HCT116 (cell line): ENCODE measurements around the gene THADA. TPM values are rescaled to one million over a fixed set of nuclear protein-coding genes. Genes with fewer than 3 reads are reported as not detected.

ENCODE experiments used
- ATAC-seq: fragments of 200-7000 bp; cut with Tn5 transposase; 2 replicates; pipeline ENCODE4 v1.9.1; 2020; ENCODE audit warnings: mild to moderate bottlenecking, moderate library complexity
- BruUV-seq: library from RNA; stranded (reverse); fragments of 400-500 nt; replicated peaks from 2 replicates; lab custom pipeline; 2021; lab: Mats Ljungman, UMichigan
- CTCF ChIA-PET: fragments of 300-600 bp; sonication (Branson Sonifier 250); formaldehyde crosslinking; loops from one replicate; lab custom pipeline; 2021; ENCODE audit warnings: antibody characterized with exemption; lab: Charles Lee
- POLR2A ChIA-PET: fragments of 300-600, 350-600 bp; sonication (Branson Sonifier 250); formaldehyde crosslinking; loops from one replicate; lab custom pipeline; 2021; ENCODE audit warnings: antibody characterized with exemption; lab: Charles Lee
- RAD21 ChIA-PET, 2 experiments: fragments of 300-600 bp; sonication (Branson Sonifier 250); formaldehyde crosslinking; loops; one replicate each; lab custom pipeline; 2023; ENCODE audit warnings: low total read pairs in 2 of 2; ENCODE audit not compliant: uncharacterized antibody in 2 of 2, unreplicated experiment in 2 of 2, low non-redundant PET in 1 of 2; lab: Charles Lee
- DNase-seq: peaks from one replicate; pipeline ENCODE4 v3.0.0-alpha.2; 2010; ENCODE audit warnings: low read depth, low spot score
- H2AFZ ChIP-seq: fragments of 200-600 bp; shearing (Covaris generic), sonication (generic); 2 replicates; pipeline ENCODE4 v1.6.1; 2017; ENCODE audit warnings: low read depth, mixed run types, mixed read lengths, antibody characterized with exemption, low read length; ENCODE audit not compliant: poor library complexity, severe bottlenecking
- H3K27ac ChIP-seq: 2 replicates; pipeline ENCODE4 v1.5.1; 2012; ENCODE audit warnings: low read depth, low read length
- H3K27me3 ChIP-seq: fragments of 200-600 bp; sonication (generic); 2 replicates; pipeline ENCODE4 v1.6.1; 2016; ENCODE audit warnings: mixed run types, low read length, mixed read lengths; ENCODE audit not compliant: insufficient read depth
- H3K36me3 ChIP-seq, 2 experiments: fragments of 200-500 bp in 1 of 2; fragments of 200-600 bp in 1 of 2; sonication (Bioruptor generic) in 1 of 2; sonication (generic) in 1 of 2; 2 replicates each; pipeline versions ENCODE4 v1.5.1 to v1.6.1; 2014 to 2016; ENCODE audit warnings: low read length in 2 of 2, inconsistent platforms in 1 of 2, mixed read lengths in 1 of 2, mixed run types in 1 of 2; ENCODE audit not compliant: insufficient read depth in 2 of 2, control insufficient read depth in 1 of 2
- H3K4me1 ChIP-seq, 2 experiments: fragments of 200-600 bp in 1 of 2; sonication (generic) in 1 of 2; 2 replicates each; pipeline versions ENCODE4 v1.5.1 to v1.6.1; 2012 to 2017; ENCODE audit warnings: low read length in 2 of 2, inconsistent platforms in 1 of 2, mild to moderate bottlenecking in 1 of 2, mixed read lengths in 1 of 2, mixed run types in 1 of 2, moderate library complexity in 1 of 2; ENCODE audit not compliant: insufficient read depth in 2 of 2, control insufficient read depth in 1 of 2
- H3K4me2 ChIP-seq: fragments of 200-600 bp; sonication (generic); 2 replicates; pipeline ENCODE4 v1.6.1; 2017; ENCODE audit warnings: mixed run types, low read length, mixed read lengths
- H3K4me3 ChIP-seq, 2 experiments: fragments of 200-600 bp in 1 of 2; sonication (generic) in 1 of 2; replicated peaks in 1 of 2; 2 replicates each; pipeline ENCODE4 v1.5.1; 2011 to 2016; ENCODE audit warnings: low read length in 2 of 2, control low read depth in 1 of 2, low read depth in 1 of 2, mild to moderate bottlenecking in 1 of 2, mixed read lengths in 1 of 2, mixed run types in 1 of 2
- H3K79me2 ChIP-seq: fragments of 200-600 bp; sonication (generic); 2 replicates; pipeline ENCODE4 v1.6.1; 2017; ENCODE audit warnings: mild to moderate bottlenecking, mixed run types, low read length, moderate library complexity, mixed read lengths; ENCODE audit not compliant: insufficient read depth
- H3K9ac ChIP-seq: fragments of 200-600 bp; sonication (generic); 2 replicates; pipeline ENCODE4 v1.6.1; 2016; ENCODE audit warnings: low read length, mixed read lengths
- H3K9me2 ChIP-seq: fragments of 200-600 bp; sonication (generic), shearing (Covaris generic); 2 replicates; pipeline ENCODE4 v1.6.1; 2017; ENCODE audit warnings: mixed run types, mild to moderate bottlenecking, moderate library complexity; ENCODE audit not compliant: insufficient read depth
- H3K9me3 ChIP-seq, 2 experiments: fragments of 200-500 bp in 1 of 2; fragments of 200-600 bp in 1 of 2; sonication (Bioruptor generic) in 1 of 2; sonication (generic) in 1 of 2; 2 replicates each; pipeline ENCODE4 v1.6.1; 2014 to 2017; ENCODE audit warnings: low read length in 2 of 2, mixed read lengths in 2 of 2, inconsistent platforms in 1 of 2, low read depth in 1 of 2, mild to moderate bottlenecking in 1 of 2, mixed run types in 1 of 2, moderate library complexity in 1 of 2; ENCODE audit not compliant: control insufficient read depth in 1 of 2, insufficient read depth in 1 of 2
- H4K20me1 ChIP-seq: fragments of 200-600 bp; sonication (generic), shearing (Covaris generic); 2 replicates; pipeline ENCODE4 v1.6.1; 2017; ENCODE audit warnings: mixed run types, mild to moderate bottlenecking, moderate library complexity; ENCODE audit not compliant: insufficient read depth
- CBX3 ChIP-seq: IDR thresholded peaks from 2 replicates; pipeline ENCODE4 v1.6.1; 2012; ENCODE audit warnings: low read depth
- ELF1 ChIP-seq: IDR thresholded peaks from 2 replicates; pipeline ENCODE4 v1.6.1; 2012; ENCODE audit warnings: low read depth, borderline replicate concordance
- FOSL1 ChIP-seq: IDR thresholded peaks from 2 replicates; pipeline ENCODE4 v1.6.1; 2012; ENCODE audit warnings: low read depth
- POLR2AphosphoS5 ChIP-seq: IDR thresholded peaks from 2 replicates; pipeline ENCODE4 v1.6.1; 2011; ENCODE audit warnings: mild to moderate bottlenecking, low read depth, low read length, moderate library complexity
- RAD21 ChIP-seq: IDR thresholded peaks from 2 replicates; pipeline ENCODE4 v1.6.1; 2012; ENCODE audit warnings: low read depth, mild to moderate bottlenecking
- YY1 ChIP-seq: IDR thresholded peaks from 2 replicates; pipeline ENCODE4 v1.6.1; 2011; ENCODE audit warnings: low read length, low read depth, moderate library complexity, mild to moderate bottlenecking; ENCODE audit not compliant: insufficient replicate concordance; ENCODE audit errors: extremely low read depth
- ZFX ChIP-seq: fragments of 450-650 bp; IDR thresholded peaks from 2 replicates; pipeline ENCODE4 v1.6.1; 2017
- ZNF274 ChIP-seq: fragments of 200-500 bp; sonication (Bioruptor generic); IDR thresholded peaks from 2 replicates; pipeline ENCODE4 v1.6.1; 2014; ENCODE audit warnings: mild to moderate bottlenecking, low read depth, low read length, inconsistent platforms
- intact Hi-C: fragments of 100-400 bp; cut with micrococcal nuclease; formaldehyde crosslinking; loops from 2 replicates; pipeline ENCODE4 v1.10.0; 2022
- total RNA-seq: library from RNA; stranded (reverse); gene quantifications from one replicate; pipeline ENCODE4 v1.2.1, GENCODE V29; 2021; ENCODE audit not compliant: unreplicated experiment
- TF ChIP-seq, protein P1 (sequence below), 3 experiments: fragments of 200-600 bp in 1 of 3; sonication (generic) in 1 of 3; IDR thresholded peaks in 2 of 3; conservative IDR thresholded peaks in 1 of 3; 2 replicates each; pipeline ENCODE4 v1.5.1; 2012 to 2017; ENCODE audit warnings: low read depth in 2 of 3, low read length in 2 of 3, antibody characterized with exemption in 1 of 3, borderline replicate concordance in 1 of 3, control low read depth in 1 of 3, mild to moderate bottlenecking in 1 of 3, mixed read lengths in 1 of 3, mixed run types in 1 of 3, moderate library complexity in 1 of 3; ENCODE audit not compliant: insufficient read depth in 1 of 3

Gene THADA
- total RNA-seq, 1 experiment from 2014 or later = 30.7 TPM

GRCh38 chr2:43538034-43538670 lies 57.7 kb downstream of the THADA start:
- Histone ChIP-seq H3K4me3 (no peak overlapping the region), H3K27ac (no peak overlapping the region), H3K9me2 (no peaks in the 10 kb centered on the region), H3K9ac (no peak overlapping the region), H3K9me3 (no peaks in the 10 kb centered on the region), H3K79me2 (no peaks in the 10 kb centered on the region), H3K27me3 (no peaks in the 10 kb centered on the region), H3K36me3 (peaks cover 0 to 2% of the 10 kb centered on the region in 2 experiments; a peak in 1 of 4 replicates), H3K4me1 (no peaks in the 10 kb centered on the region), H3K4me2 (no peak overlapping the region), H4K20me1 (no peaks in the 10 kb centered on the region), H2AFZ (no peak overlapping the region)
- TF ChIP-seq ZNF274 = no peak
- no peak for TF ChIP-seq FOSL1
- TF ChIP-seq, protein P1, sequence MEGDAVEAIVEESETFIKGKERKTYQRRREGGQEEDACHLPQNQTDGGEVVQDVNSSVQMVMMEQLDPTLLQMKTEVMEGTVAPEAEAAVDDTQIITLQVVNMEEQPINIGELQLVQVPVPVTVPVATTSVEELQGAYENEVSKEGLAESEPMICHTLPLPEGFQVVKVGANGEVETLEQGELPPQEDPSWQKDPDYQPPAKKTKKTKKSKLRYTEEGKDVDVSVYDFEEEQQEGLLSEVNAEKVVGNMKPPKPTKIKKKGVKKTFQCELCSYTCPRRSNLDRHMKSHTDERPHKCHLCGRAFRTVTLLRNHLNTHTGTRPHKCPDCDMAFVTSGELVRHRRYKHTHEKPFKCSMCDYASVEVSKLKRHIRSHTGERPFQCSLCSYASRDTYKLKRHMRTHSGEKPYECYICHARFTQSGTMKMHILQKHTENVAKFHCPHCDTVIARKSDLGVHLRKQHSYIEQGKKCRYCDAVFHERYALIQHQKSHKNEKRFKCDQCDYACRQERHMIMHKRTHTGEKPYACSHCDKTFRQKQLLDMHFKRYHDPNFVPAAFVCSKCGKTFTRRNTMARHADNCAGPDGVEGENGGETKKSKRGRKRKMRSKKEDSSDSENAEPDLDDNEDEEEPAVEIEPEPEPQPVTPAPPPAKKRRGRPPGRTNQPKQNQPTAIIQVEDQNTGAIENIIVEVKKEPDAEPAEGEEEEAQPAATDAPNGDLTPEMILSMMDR (IDR thresholded peaks at IDR 0.05 in 2 of 3, conservative IDR thresholded peaks at IDR 0.05 in 1 of 3; ENCODE audit: borderline replicate concordance in 1 of 3, insufficient read depth in 1 of 3, low read depth in 2 of 3, low read length in 2 of 3) = no peak
- TF ChIP-seq POLR2AphosphoS5 = no peak
- TF ChIP-seq YY1 = no peak
- TF ChIP-seq ZFX = no peak
- no peak for TF ChIP-seq CBX3
- TF ChIP-seq RAD21 = no peak
- TF ChIP-seq ELF1 = no peak
- CTCF ChIA-PET = interaction anchor here (1.0 kb wide), 1 partner anchor 309 kb away, joined by 3 read pairs; no protein-coding TSS in a partner anchor
- ATAC-seq (no peak), DNase-seq (no peak)
- POLR2A ChIA-PET = no interaction called here
- no TSS peak for BruUV-seq
- RAD21 ChIA-PET = no interaction called here
- intact Hi-C loops = no loop called here
